Gastroesophageal sphincter (tissue), 3 donors: ENCODE results near the gene TMEM131.

Source experiments
- POLR2A ChIP-seq, 2 donors: fragments of 450-650 bp; IDR thresholded peaks; one replicate each; pipeline ENCODE4 v1.6.1; 2017; ENCODE audit warnings: antibody characterized with exemption in 2 of 2, mild to moderate bottlenecking in 2 of 2, moderate library complexity in 1 of 2
- POLR2AphosphoS5 ChIP-seq: sonication (generic); formaldehyde crosslinking; IDR thresholded peaks from one replicate; pipeline ENCODE4 v1.6.1; 2017; ENCODE audit warnings: antibody characterized with exemption
- TF ChIP-seq, protein P1 (sequence below), 4 experiments: fragments of 200-600 bp in 2 of 4; fragments of 450-650 bp in 2 of 4; sonication (generic) in 1 of 4; IDR thresholded peaks; one replicate each; pipeline ENCODE4 v1.5.1; 2017 to 2019; ENCODE audit warnings: antibody characterized with exemption in 4 of 4, mild to moderate bottlenecking in 2 of 4, moderate library complexity in 2 of 4

DNA sequence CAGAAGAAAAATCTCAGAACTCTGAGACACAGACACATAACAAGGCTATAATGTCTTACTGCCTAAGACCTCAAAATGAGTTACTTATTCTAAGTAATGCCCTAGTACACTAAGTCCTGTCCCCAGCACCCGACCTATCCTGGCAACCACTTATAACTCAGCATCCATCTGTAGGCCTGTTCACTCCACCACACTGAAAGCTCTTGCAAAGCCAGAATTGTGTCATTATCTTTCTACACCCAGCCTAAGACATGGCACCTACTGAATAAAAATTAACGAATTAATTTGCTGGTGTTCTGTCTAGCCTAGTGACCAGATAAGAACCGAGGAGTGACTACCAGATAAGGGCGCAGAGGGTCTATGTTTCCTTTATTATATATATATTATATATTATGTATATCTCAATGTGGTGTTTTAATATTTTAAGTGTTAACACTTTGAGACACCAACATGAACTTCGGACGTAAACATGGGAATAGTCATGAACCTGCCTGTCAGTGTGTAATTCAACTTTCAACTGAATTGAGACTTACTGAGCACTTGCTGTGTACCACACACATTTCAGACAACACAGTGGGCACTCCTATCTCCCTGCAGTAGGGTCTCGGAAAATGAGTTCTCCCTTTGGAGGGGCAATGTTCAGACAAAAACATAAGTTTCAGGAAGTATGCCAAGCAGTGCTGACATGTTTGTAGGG lies 27.7 kb downstream of the TMEM131 start:
- TF ChIP-seq, protein P1, sequence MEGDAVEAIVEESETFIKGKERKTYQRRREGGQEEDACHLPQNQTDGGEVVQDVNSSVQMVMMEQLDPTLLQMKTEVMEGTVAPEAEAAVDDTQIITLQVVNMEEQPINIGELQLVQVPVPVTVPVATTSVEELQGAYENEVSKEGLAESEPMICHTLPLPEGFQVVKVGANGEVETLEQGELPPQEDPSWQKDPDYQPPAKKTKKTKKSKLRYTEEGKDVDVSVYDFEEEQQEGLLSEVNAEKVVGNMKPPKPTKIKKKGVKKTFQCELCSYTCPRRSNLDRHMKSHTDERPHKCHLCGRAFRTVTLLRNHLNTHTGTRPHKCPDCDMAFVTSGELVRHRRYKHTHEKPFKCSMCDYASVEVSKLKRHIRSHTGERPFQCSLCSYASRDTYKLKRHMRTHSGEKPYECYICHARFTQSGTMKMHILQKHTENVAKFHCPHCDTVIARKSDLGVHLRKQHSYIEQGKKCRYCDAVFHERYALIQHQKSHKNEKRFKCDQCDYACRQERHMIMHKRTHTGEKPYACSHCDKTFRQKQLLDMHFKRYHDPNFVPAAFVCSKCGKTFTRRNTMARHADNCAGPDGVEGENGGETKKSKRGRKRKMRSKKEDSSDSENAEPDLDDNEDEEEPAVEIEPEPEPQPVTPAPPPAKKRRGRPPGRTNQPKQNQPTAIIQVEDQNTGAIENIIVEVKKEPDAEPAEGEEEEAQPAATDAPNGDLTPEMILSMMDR (IDR thresholded peaks at IDR 0.05) = no peak
- TF ChIP-seq POLR2A (IDR thresholded peaks at IDR 0.05) (no peak), POLR2AphosphoS5 (no peak)
